H1 (cell line): ENCODE measurements around the gene ANAPC1. TPM values are rescaled to one million over a fixed set of nuclear protein-coding genes. Genes with fewer than 3 reads are reported as not detected.

Experiments used
- CREB1 ChIP-seq: IDR thresholded peaks from 2 replicates; pipeline ENCODE4 v1.6.1; 2012; ENCODE audit warnings: inconsistent platforms
- EGR1 ChIP-seq: IDR thresholded peaks from 2 replicates; pipeline ENCODE4 v1.6.1; 2011; ENCODE audit warnings: low read depth, low read length, borderline replicate concordance
- EZH2 ChIP-seq: fragments of 200-600 bp; sonication (generic); IDR thresholded peaks from 2 replicates; pipeline ENCODE4 v1.7.1; 2012; ENCODE audit warnings: low read depth, mild to moderate bottlenecking, moderate library complexity, low read length, inconsistent platforms; ENCODE audit not compliant: severe bottlenecking
- GTF2F1 ChIP-seq: IDR thresholded peaks from 2 replicates; pipeline ENCODE4 v1.6.1; 2012; ENCODE audit warnings: low read depth, low read length, improper control_type of control experiment, borderline replicate concordance
- KDM4A ChIP-seq: IDR thresholded peaks from one replicate; pipeline ENCODE4 v1.7.1; 2012; ENCODE audit warnings: low read depth, mild to moderate bottlenecking, moderate library complexity, low read length, inconsistent platforms; ENCODE audit not compliant: severe bottlenecking
- KDM5A ChIP-seq: fragments of 200-600 bp; IDR thresholded peaks from 2 replicates; pipeline ENCODE4 v1.7.1; 2012; ENCODE audit warnings: mild to moderate bottlenecking, low read length, inconsistent platforms, mixed read lengths
- PHF8 ChIP-seq: fragments of 200-600 bp; sonication (generic); conservative IDR thresholded peaks from 2 replicates; pipeline ENCODE4 v1.7.1; 2012; ENCODE audit warnings: low read depth, mild to moderate bottlenecking, inconsistent platforms, low read length, moderate library complexity
- ZNF274 ChIP-seq: IDR thresholded peaks from 2 replicates; pipeline ENCODE4 v1.7.0; 2012; ENCODE audit warnings: low read length, borderline replicate concordance; ENCODE audit errors: extremely low read depth
- polyA plus RNA-seq, 7 experiments: library from polyadenylated mRNA; depleted of rRNA in 3 of 7; stranded (reverse) in 5 of 7; unstranded in 2 of 7; fragments of >200 nt in 5 of 7; fragments of 200-250 nt in 2 of 7; gene quantifications; 1 replicate in 5 of 7; 2 replicates in 1 of 7; 4 replicates in 1 of 7; pipeline versions ENCODE4 v1.2.1 to v1.2.3, GENCODE V29; 2011 to 2013; ENCODE audit warnings: missing spikeins in 2 of 7, mixed read lengths in 2 of 7
- total RNA-seq: library from RNA; stranded (reverse); fragmentation: NEBNext Ultra II Directional; extraction: Animal tissue kit (Norgen Biotek cat#: 25700); gene quantifications from 2 replicates; pipeline ENCODE4 v1.2.1, GENCODE V29; 2021
- TF ChIP-seq, protein P1 (sequence below): fragments of 300-600 bp; sonication (generic); IDR thresholded peaks from 2 replicates; pipeline ENCODE4 v1.7.1; 2012; ENCODE audit warnings: low read length, moderate library complexity, mild to moderate bottlenecking, inconsistent platforms; ENCODE audit not compliant: insufficient replicate concordance
- TF ChIP-seq, protein P2 (sequence below): IDR thresholded peaks from 2 replicates; pipeline ENCODE4 v1.6.1; 2011; ENCODE audit warnings: low read depth, mild to moderate bottlenecking, low read length; ENCODE audit not compliant: insufficient read depth

ANAPC1 gene
- total and polyA plus RNA-seq, 2 of the 8 experiments (the other 6 are each of a cell fraction or from before 2014, with no cell fraction given) = 46.6 to 107 TPM

DNA sequence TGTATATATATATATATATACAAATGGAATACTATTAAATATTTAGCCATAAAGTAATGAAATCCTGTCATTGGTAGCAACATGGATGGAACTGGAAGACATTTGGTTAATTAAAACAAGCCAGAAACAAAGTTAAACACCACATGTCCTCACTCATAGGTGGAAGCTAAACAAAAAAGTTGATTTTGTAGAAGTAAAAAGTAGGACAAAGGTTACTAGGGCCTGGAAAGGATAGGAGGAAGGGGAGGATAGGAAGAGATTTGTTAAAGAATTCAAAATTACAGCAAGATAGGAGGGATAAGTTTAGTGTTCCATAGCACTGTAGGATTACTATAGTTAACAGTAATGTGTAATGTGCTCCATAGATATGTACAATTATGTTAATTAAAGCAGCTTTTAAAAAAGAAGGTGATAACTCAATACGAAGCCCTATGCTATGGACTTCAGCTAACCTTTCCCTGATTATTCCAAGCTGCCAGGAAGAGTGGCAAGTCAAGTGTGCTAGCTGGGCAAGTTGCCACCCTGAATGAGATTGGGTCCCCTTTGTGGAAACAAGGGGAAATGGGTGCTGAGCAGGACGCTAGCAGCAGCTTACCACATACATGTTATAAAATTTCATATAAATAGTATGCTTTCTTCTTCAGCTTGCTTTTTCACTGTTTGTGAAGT lies 26.8 kb upstream of the ANAPC1 start (continued):
- TF ChIP-seq, protein P1, sequence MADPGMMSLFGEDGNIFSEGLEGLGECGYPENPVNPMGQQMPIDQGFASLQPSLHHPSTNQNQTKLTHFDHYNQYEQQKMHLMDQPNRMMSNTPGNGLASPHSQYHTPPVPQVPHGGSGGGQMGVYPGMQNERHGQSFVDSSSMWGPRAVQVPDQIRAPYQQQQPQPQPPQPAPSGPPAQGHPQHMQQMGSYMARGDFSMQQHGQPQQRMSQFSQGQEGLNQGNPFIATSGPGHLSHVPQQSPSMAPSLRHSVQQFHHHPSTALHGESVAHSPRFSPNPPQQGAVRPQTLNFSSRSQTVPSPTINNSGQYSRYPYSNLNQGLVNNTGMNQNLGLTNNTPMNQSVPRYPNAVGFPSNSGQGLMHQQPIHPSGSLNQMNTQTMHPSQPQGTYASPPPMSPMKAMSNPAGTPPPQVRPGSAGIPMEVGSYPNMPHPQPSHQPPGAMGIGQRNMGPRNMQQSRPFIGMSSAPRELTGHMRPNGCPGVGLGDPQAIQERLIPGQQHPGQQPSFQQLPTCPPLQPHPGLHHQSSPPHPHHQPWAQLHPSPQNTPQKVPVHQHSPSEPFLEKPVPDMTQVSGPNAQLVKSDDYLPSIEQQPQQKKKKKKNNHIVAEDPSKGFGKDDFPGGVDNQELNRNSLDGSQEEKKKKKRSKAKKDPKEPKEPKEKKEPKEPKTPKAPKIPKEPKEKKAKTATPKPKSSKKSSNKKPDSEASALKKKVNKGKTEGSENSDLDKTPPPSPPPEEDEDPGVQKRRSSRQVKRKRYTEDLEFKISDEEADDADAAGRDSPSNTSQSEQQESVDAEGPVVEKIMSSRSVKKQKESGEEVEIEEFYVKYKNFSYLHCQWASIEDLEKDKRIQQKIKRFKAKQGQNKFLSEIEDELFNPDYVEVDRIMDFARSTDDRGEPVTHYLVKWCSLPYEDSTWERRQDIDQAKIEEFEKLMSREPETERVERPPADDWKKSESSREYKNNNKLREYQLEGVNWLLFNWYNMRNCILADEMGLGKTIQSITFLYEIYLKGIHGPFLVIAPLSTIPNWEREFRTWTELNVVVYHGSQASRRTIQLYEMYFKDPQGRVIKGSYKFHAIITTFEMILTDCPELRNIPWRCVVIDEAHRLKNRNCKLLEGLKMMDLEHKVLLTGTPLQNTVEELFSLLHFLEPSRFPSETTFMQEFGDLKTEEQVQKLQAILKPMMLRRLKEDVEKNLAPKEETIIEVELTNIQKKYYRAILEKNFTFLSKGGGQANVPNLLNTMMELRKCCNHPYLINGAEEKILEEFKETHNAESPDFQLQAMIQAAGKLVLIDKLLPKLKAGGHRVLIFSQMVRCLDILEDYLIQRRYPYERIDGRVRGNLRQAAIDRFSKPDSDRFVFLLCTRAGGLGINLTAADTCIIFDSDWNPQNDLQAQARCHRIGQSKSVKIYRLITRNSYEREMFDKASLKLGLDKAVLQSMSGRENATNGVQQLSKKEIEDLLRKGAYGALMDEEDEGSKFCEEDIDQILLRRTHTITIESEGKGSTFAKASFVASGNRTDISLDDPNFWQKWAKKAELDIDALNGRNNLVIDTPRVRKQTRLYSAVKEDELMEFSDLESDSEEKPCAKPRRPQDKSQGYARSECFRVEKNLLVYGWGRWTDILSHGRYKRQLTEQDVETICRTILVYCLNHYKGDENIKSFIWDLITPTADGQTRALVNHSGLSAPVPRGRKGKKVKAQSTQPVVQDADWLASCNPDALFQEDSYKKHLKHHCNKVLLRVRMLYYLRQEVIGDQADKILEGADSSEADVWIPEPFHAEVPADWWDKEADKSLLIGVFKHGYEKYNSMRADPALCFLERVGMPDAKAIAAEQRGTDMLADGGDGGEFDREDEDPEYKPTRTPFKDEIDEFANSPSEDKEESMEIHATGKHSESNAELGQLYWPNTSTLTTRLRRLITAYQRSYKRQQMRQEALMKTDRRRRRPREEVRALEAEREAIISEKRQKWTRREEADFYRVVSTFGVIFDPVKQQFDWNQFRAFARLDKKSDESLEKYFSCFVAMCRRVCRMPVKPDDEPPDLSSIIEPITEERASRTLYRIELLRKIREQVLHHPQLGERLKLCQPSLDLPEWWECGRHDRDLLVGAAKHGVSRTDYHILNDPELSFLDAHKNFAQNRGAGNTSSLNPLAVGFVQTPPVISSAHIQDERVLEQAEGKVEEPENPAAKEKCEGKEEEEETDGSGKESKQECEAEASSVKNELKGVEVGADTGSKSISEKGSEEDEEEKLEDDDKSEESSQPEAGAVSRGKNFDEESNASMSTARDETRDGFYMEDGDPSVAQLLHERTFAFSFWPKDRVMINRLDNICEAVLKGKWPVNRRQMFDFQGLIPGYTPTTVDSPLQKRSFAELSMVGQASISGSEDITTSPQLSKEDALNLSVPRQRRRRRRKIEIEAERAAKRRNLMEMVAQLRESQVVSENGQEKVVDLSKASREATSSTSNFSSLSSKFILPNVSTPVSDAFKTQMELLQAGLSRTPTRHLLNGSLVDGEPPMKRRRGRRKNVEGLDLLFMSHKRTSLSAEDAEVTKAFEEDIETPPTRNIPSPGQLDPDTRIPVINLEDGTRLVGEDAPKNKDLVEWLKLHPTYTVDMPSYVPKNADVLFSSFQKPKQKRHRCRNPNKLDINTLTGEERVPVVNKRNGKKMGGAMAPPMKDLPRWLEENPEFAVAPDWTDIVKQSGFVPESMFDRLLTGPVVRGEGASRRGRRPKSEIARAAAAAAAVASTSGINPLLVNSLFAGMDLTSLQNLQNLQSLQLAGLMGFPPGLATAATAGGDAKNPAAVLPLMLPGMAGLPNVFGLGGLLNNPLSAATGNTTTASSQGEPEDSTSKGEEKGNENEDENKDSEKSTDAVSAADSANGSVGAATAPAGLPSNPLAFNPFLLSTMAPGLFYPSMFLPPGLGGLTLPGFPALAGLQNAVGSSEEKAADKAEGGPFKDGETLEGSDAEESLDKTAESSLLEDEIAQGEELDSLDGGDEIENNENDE = no peak
- TF ChIP-seq PHF8 (no peak), EGR1 (no peak), CREB1 (no peak), KDM5A (no peak), GTF2F1 (no peak), ZNF274 (no peak), KDM4A (no peak), EZH2 (no peak)
- TF ChIP-seq, protein P2, sequence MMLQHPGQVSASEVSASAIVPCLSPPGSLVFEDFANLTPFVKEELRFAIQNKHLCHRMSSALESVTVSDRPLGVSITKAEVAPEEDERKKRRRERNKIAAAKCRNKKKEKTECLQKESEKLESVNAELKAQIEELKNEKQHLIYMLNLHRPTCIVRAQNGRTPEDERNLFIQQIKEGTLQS = no peak
